Gastrocnemius medialis (tissue), 4 donors: Measurements from ENCODE around the gene MT1B.

ENCODE experiments used
- POLR2A ChIP-seq, 2 donors: fragments of 450-650 bp; IDR thresholded peaks; one replicate each; pipeline ENCODE4 v1.6.1; 2017; ENCODE audit warnings: antibody characterized with exemption in 2 of 2, mild to moderate bottlenecking in 2 of 2, moderate library complexity in 2 of 2
- TF ChIP-seq, protein P1 (sequence below), 5 experiments: fragments of 450-650 bp in 3 of 5; fragments of 200-600 bp in 2 of 5; sonication (generic) in 2 of 5; IDR thresholded peaks in 4 of 5; conservative IDR thresholded peaks in 1 of 5; 1 replicate in 4 of 5; 2 replicates in 1 of 5; pipeline ENCODE4 v1.5.1; 2016 to 2019; ENCODE audit warnings: antibody characterized with exemption in 5 of 5, mild to moderate bottlenecking in 3 of 5, moderate library complexity in 3 of 5

DNA sequence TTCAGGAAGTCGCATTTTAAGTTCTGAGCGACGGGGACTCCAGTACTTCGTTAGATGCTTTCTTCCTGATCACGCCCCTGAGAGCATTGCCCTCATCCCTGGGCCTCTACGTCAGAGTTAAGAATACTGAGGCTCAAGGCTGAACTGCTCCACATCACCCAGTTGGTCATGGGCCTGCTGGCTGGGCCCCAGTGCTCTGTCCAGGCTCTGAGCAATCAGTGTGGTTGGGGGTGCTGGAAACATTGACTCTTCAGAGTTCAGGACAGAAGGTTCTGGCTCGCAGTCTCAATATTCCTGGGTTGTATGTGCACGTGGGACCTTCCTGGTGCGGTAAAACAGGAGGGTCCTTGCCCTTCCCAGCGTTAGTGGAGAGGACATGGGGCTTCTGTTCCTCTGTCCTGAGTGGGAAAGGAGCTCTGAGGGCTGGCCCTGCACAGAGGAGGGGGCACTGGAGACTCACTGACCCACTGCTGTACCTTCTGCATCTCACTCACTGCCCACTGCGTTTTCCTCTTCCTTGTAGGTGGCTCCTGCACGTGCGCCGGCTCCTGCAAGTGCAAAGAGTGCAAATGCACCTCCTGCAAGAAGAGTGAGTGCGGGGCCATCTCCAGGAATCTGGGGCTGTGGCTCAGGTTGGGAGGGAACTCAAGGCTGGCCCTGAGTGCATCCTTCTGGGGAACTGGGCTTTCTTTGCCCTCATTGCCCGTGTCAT lies 25.6 kb upstream of the MT1B start:
- TF ChIP-seq, protein P1, sequence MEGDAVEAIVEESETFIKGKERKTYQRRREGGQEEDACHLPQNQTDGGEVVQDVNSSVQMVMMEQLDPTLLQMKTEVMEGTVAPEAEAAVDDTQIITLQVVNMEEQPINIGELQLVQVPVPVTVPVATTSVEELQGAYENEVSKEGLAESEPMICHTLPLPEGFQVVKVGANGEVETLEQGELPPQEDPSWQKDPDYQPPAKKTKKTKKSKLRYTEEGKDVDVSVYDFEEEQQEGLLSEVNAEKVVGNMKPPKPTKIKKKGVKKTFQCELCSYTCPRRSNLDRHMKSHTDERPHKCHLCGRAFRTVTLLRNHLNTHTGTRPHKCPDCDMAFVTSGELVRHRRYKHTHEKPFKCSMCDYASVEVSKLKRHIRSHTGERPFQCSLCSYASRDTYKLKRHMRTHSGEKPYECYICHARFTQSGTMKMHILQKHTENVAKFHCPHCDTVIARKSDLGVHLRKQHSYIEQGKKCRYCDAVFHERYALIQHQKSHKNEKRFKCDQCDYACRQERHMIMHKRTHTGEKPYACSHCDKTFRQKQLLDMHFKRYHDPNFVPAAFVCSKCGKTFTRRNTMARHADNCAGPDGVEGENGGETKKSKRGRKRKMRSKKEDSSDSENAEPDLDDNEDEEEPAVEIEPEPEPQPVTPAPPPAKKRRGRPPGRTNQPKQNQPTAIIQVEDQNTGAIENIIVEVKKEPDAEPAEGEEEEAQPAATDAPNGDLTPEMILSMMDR (IDR thresholded peaks at IDR 0.05 in 4 of 5, conservative IDR thresholded peaks at IDR 0.05 in 1 of 5) = no peak
- TF ChIP-seq POLR2A (IDR thresholded peaks at IDR 0.05) = no peak
